Stimulated activated CD4-positive, alpha-beta T cell treated with anti-CD3 and anti-CD28 coated beads, TNF-alpha, amount 100 ng/mL, for 24 hours (primary cell): ENCODE measurements around the gene TNIK.

Experiments
- DNase-seq, 3 experiments: peaks; one replicate each; pipeline ENCODE4 v3.0.0-alpha.2; 2020; ENCODE audit warnings: low read depth in 3 of 3

The TNIK gene

GRCh38 chr3:171362575-171362974, 97.6 kb downstream of the TNIK start:
- DNase-seq, result no peak

- no peak for DNase-seq
Measured at GRCh38 chr3:171358881-171359198, 101.4 kb downstream of the TNIK start.

- DNase-seq, result no peak
Measured at GRCh38 chr3:171358181-171358880, 101.9 kb downstream of the TNIK start.

GRCh38 chr3:171357721-171358120, 102.5 kb downstream of the TNIK start:
- no peak for DNase-seq

- no peak for DNase-seq
Measured at GRCh38 chr3:171356251-171356650, 104.0 kb downstream of the TNIK start.

GRCh38 chr3:171354706-171355582, 105.3 kb downstream of the TNIK start:
- DNase-seq, result no peak

- no peak for DNase-seq
Measured at GRCh38 chr3:171354049-171354705, 106.0 kb downstream of the TNIK start.

- DNase-seq, result no peak
Measured at GRCh38 chr3:171353423-171353822, 106.8 kb downstream of the TNIK start.

- no peak for DNase-seq
Measured at GRCh38 chr3:171352387-171352935, 107.7 kb downstream of the TNIK start.

GRCh38 chr3:171351676-171352075, 108.5 kb downstream of the TNIK start:
- DNase-seq, result no peak

- DNase-seq, result no peak
Measured at GRCh38 chr3:171350364-171350763, 109.8 kb downstream of the TNIK start.

GRCh38 chr3:171349392-171349791, 110.8 kb downstream of the TNIK start:
- no peak for DNase-seq

- DNase-seq, result no peak
Measured at GRCh38 chr3:171348121-171348520, 112.1 kb downstream of the TNIK start.

- DNase-seq, result no peak
Measured at GRCh38 chr3:171347301-171348039, 112.7 kb downstream of the TNIK start.

GRCh38 chr3:171346582-171347300, 113.5 kb downstream of the TNIK start:
- no peak for DNase-seq

- no peak for DNase-seq
Measured at GRCh38 chr3:171346019-171346418, 114.2 kb downstream of the TNIK start.

GRCh38 chr3:171345107-171345843, 114.9 kb downstream of the TNIK start:
- DNase-seq, result no peak

- DNase-seq, result no peak
Measured at GRCh38 chr3:171343693-171344092, 116.5 kb downstream of the TNIK start.

GRCh38 chr3:171342783-171343420, 117.3 kb downstream of the TNIK start:
- DNase-seq, result no peak

GRCh38 chr3:171342200-171342599, 118.0 kb downstream of the TNIK start:
- DNase-seq, result no peak
